ENCODE data around the gene NAALADL2. TPM values are rescaled to one million over a fixed set of nuclear protein-coding genes. Genes with fewer than 3 reads are reported as not detected.

NAALADL2 gene
- total RNA-seq, 2 donors from 2014 or later = 6.2 to 14.5 TPM

GRCh38 chr3:175185903-175186302 is 326.8 kb downstream of the NAALADL2 start:
- intact Hi-C loops (cut with DNase I) = no loop called here
- no peak for DNase-seq
- Histone ChIP-seq H3K27ac (no peak overlapping the region), H3K9me3 (no peaks in the 10 kb centered on the region), H3K4me3 (no peak overlapping the region), H3K4me1 (no peaks in the 10 kb centered on the region), H3K27me3 (no peaks in the 10 kb centered on the region), H3K36me3 (replicated peaks in 1 of 2; ENCODE audit: insufficient read depth in 1 of 2, low read depth in 2 of 2) (no peaks in the 10 kb centered on the region)
- WGBS, 2 donors = 84 to 90% methylated on average over 1 of the region's 1 CpG
- TF ChIP-seq POLR2A (IDR thresholded peaks at IDR 0.05) = no peak
- no peak for TF ChIP-seq CTCF (IDR thresholded peaks at IDR 0.05)
- no peak for ATAC-seq

GRCh38 chr3:175186511-175186910 is 327.4 kb downstream of the NAALADL2 start:
- TF ChIP-seq CTCF (IDR thresholded peaks at IDR 0.05) (no peak), POLR2A (IDR thresholded peaks at IDR 0.05) (no peak)
- 72 to 73% methylated on average over 3 of the region's 3 CpGs for WGBS, 2 donors
- DNase-seq (no peak), ATAC-seq (no peak)
- no peaks in the 10 kb centered on the region for H3K27me3 ChIP-seq
- no peaks in the 10 kb centered on the region for H3K36me3 ChIP-seq (replicated peaks in 1 of 2; ENCODE audit: insufficient read depth in 1 of 2, low read depth in 2 of 2)
- intact Hi-C loops (cut with DNase I) = no loop called here
- H3K9me3 ChIP-seq = no peaks in the 10 kb centered on the region
- H3K27ac ChIP-seq = no peak overlapping the region
- no peak overlapping the region for H3K4me3 ChIP-seq
- H3K4me1 ChIP-seq = no peaks in the 10 kb centered on the region

GRCh38 chr3:175187586-175187985 is 328.5 kb downstream of the NAALADL2 start:
- H3K36me3 ChIP-seq (replicated peaks in 1 of 2; ENCODE audit: insufficient read depth in 1 of 2, low read depth in 2 of 2) = no peaks in the 10 kb centered on the region
- no peak overlapping the region for H3K27ac ChIP-seq
- intact Hi-C loops (cut with DNase I) = no loop called here
- WGBS, 2 donors = 62 to 64% methylated on average over 2 of the region's 2 CpGs
- H3K4me3 ChIP-seq = no peak overlapping the region
- H3K9me3 ChIP-seq = no peaks in the 10 kb centered on the region
- ATAC-seq (no peak), DNase-seq (no peak)
- H3K27me3 ChIP-seq = no peaks in the 10 kb centered on the region
- TF ChIP-seq POLR2A (IDR thresholded peaks at IDR 0.05) (no peak), CTCF (IDR thresholded peaks at IDR 0.05) (no peak)
- H3K4me1 ChIP-seq = no peaks in the 10 kb centered on the region

GRCh38 chr3:175192536-175192935 is 333.4 kb downstream of the NAALADL2 start:
- Histone ChIP-seq H3K27me3 (no peaks in the 10 kb centered on the region), H3K4me1 (no peaks in the 10 kb centered on the region), H3K36me3 (replicated peaks in 1 of 2; ENCODE audit: insufficient read depth in 1 of 2, low read depth in 2 of 2) (no peaks in the 10 kb centered on the region), H3K27ac (no peak overlapping the region), H3K4me3 (no peak overlapping the region), H3K9me3 (no peaks in the 10 kb centered on the region)
- DNase-seq (no peak), ATAC-seq (no peak)
- intact Hi-C loops (cut with DNase I) = no loop called here
- no peak for TF ChIP-seq POLR2A (IDR thresholded peaks at IDR 0.05)
- no peak for TF ChIP-seq CTCF (IDR thresholded peaks at IDR 0.05)
- 34 to 39% methylated on average over 3 of the region's 3 CpGs for WGBS, 2 donors

GRCh38 chr3:175193815-175194518 is 334.8 kb downstream of the NAALADL2 start:
- Histone ChIP-seq H3K27ac (no peak overlapping the region), H3K4me3 (no peak overlapping the region), H3K4me1 (no peaks in the 10 kb centered on the region), H3K9me3 (no peaks in the 10 kb centered on the region), H3K27me3 (no peaks in the 10 kb centered on the region), H3K36me3 (replicated peaks in 1 of 2; ENCODE audit: insufficient read depth in 1 of 2, low read depth in 2 of 2) (no peaks in the 10 kb centered on the region)
- TF ChIP-seq CTCF (IDR thresholded peaks at IDR 0.05) = no peak
- TF ChIP-seq POLR2A (IDR thresholded peaks at IDR 0.05) = no peak
- ATAC-seq = no peak
- 62 to 72% methylated on average over 4 of the region's 4 CpGs for WGBS, 2 donors
- no peak for DNase-seq
- intact Hi-C loops (cut with DNase I) = no loop called here

All from body of pancreas (tissue), 4 donors.